ENCODE results near the gene DPEP3. TPM values are rescaled to one million over a fixed set of nuclear protein-coding genes. Genes with fewer than 3 reads are reported as not detected.

DPEP3 gene, protein sequence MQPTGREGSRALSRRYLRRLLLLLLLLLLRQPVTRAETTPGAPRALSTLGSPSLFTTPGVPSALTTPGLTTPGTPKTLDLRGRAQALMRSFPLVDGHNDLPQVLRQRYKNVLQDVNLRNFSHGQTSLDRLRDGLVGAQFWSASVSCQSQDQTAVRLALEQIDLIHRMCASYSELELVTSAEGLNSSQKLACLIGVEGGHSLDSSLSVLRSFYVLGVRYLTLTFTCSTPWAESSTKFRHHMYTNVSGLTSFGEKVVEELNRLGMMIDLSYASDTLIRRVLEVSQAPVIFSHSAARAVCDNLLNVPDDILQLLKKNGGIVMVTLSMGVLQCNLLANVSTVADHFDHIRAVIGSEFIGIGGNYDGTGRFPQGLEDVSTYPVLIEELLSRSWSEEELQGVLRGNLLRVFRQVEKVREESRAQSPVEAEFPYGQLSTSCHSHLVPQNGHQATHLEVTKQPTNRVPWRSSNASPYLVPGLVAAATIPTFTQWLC
- not detected in 2 replicates for total RNA-seq

DNA sequence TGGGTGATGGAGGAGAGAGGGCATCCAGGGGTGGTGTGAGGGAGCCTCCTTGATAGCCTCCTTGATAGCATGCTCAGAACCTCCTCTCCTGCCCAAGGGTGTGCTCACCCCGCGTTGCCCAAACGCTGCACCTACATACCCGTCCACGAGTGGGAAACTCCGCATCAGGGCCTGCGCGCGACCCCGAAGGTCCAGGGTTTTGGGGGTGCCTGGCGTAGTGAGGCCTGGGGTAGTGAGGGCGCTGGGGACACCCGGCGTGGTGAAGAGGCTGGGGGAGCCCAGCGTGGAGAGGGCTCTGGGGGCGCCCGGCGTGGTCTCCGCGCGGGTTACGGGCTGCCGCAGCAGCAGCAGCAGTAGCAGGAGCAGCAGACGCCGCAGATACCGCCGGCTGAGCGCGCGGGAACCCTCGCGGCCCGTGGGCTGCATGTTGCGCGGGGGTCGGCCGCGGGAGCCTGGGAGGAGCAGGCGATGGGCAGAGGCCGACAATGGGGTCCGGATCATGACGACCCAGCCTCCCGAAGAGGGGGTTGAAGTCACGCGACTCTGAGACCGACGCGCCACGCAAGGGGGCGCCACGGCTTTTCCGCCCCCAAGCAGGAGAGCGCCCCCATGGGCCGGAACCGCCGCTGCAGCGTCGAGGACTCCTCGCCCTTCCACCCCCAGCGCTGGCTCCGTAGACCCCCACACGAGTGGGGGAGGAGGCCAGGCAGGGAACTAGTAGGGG lies at the start of gene DPEP3:
Gene DPEP3 (minus strand): TSS at position 545 of the 724 bp plus-strand sequence. CDS start 119 bp downstream, at position 426.

GRCh38 chr16:68022728-68023537 lies 42.6 kb upstream of the DPEP3 start, which contains the start of the genes DDX28 and DUS2:
Gene DDX28, minus strand, starts transcription at chr16:68023232. Its CDS starts 30 bp downstream, at chr16:68023202.
Gene DUS2, plus strand, starts transcription at chr16:68023284. Its CDS starts 14,740 bp downstream, at chr16:68038024.

DNA sequence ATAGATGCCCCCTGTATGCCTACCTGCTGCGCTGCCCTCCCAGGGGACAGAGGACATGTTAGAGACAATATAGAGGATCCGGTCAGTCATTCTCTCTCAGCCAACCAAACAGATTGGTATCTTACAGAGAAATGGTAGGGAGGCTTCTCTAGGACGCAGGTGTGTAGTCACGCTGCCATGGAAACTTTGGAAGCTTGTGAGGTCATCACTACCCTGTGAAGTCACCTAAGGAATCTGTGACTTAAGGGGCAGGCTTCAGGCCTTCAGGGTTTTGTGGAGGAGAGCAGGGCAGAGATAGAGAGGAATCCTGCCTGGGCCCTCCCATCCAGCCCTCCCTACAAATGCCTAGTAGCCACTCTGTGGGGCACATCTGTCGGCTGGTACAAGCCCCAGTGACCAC lies 35.4 kb upstream of the DPEP3 start, which contains the start of gene DPEP2NB:
Gene DPEP2NB (minus strand): TSS at position 231 of the 400 bp plus-strand sequence. CDS start 141 bp downstream, at position 90.

GRCh38 chr16:67998779-67999688 lies 18.7 kb upstream of the DPEP3 start, which contains the start of gene DPEP2:
Gene DPEP2, minus strand, starts transcription at chr16:67999484. Its CDS starts 6,272 bp downstream, at chr16:67993212.

DNA sequence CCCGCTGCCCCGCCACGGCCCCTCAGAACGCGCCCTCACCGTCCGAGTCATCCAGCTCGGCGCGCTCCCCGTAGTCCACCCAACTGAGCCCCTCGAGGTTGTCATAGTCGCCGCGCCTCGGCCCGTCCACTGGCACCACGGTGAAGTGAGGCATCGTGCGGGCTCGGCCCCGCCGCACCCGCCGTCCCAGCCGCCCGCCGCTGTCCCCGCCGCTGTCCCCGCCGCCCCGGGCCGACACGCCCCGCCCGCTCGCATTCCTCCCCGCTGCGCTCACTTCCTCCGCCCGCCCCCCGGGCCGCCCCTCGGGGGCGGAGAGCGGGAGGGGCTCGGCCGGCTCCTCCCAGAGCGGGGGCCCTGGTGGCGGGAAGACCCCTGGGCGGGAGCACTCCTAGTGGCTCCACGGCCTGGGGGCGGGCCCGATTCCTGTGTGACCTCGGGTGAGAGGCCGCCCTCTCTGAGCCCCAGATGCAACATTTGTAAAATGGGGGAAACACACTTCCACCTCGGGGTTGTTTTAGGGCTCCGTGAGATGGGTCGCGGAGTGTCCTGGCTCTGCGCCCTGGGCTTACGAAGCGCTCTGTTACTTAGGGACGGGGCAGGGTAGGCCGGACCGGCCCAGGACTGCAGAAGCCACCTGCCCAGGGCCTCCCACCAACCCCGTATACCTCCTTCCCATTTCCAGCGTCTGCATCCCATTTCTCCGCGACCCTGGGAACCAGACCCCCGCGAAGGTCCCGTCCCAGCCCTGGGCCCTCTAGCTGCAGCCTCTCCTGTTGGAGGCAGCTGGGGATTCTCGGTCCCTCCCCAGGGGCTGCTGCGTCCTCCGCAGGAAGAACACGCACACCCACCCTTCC lies 11.7 kb downstream of the DPEP3 start, which contains the start of gene SLC12A4:
Gene SLC12A4 (minus strand): TSS at position 238 of the 854 bp plus-strand sequence. CDS start 84 bp downstream, at position 154.

GRCh38 chr16:67943619-67944504 lies 36.4 kb downstream of the DPEP3 start, which contains the start of gene LCAT:
Gene LCAT, minus strand, starts transcription at chr16:67944120. Its CDS starts 19 bp downstream, at chr16:67944101.

DNA sequence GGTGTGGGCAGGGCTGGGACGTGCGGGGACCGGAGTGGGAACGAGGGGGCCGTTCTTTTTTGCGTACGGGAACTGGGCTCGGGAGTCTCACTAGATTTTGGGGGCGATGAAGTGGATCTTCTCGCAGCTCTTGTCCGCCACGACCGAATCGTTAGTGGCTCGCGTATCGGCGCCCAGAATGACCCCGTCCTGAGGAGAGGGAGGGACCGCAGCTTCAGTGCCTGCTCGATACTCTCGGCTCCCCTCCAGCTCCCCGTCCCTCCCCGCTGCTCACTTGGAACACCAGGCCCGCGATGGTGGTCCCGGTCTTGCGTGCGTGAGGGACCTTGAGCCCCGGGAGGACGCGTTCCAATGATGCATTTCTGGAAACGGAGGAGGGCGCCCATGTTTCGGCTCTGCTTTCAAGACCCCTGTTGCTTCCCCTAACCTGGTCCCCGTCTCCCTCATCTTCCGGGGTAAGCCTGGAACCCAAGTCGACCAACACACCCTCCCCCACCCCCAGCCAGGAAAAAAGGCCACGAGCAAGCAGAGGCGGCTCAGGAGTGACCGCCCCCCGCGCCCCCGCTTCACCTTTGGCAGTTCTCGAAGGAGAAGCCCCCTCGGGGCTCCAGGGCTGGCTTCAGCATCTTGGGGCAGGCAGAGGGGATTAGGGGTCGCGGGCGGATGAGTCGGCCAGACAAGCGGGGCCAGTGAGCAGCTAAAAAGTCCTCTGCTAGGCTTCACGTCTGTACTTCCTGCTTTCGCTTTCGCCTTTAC lies 44.0 kb downstream of the DPEP3 start, which contains the start of gene PSMB10:
Gene PSMB10 (minus strand): TSS at position 727 of the 756 bp plus-strand sequence. CDS start 101 bp downstream, at position 626.

DNA sequence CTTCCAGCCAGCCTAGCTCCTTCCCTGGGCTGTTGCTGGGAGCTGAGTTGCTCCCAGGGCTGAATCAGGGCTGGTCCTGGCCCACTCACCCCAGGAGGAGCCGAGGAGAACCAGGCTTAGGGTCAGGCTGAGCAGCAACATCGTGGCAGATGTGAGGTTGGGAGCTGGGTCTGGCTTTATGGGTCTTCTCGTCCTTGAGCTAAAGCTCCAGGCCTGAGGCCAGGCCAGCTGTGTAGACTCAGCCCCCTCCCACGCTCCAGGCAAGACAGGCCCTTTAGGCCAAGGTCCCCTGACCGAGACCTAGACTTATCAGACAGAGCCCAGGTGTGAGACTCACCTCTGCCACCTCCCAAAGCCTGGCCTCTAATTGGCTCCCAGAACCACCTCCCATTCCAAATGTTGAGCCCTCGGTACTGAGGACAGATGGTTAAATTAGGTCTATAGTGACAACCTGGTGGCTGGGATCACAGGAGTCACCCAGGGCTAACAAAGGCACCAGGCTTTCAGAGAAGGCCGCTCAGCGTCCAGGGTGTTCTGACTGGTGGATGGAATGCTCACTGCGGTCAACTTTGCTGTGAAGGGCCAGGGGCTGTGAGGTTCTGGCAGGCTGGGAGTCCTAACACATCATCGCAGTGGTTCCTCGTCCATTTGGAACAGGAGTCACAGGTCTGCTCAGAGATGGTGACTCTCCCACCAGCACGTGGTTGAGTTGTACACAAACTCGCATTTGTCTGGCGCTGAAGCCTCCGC lies 48.4 kb downstream of the DPEP3 start, which contains the start of gene CTRL:
Gene CTRL (minus strand): TSS at position 151 of the 750 bp plus-strand sequence. CDS start 10 bp downstream, at position 141.

Other genes with a start within 250 kb of the DPEP3 start
- gene RANBP10, start 173.9 kb downstream of the DPEP3 start, total RNA-seq = 5.7 and 6.9 TPM in 2 replicates
- 0.16 and 0.26 TPM in 2 replicates for gene TSNAXIP1, start 173.6 kb downstream of the DPEP3 start, total RNA-seq
- gene THAP11, start 138.2 kb downstream of the DPEP3 start, total RNA-seq = 35.8 and 51.5 TPM in 2 replicates
- 68.6 and 265 TPM in 2 replicates for gene NUTF2, start 133.6 kb downstream of the DPEP3 start, total RNA-seq
- gene CENPT, start 132.8 kb downstream of the DPEP3 start, total RNA-seq = 22.6 and 29.6 TPM in 2 replicates
- 41.2 and 50.0 TPM in 2 replicates for gene EDC4, start 107.4 kb downstream of the DPEP3 start, total RNA-seq
- gene NRN1L, start 95.6 kb downstream of the DPEP3 start, total RNA-seq = 0.96 TPM in 1 of 2 replicates, not detected in the other
- gene PSKH1, start 87.2 kb downstream of the DPEP3 start, total RNA-seq = 9.4 and 23.6 TPM in 2 replicates
- gene CTRL, start 48.6 kb downstream of the DPEP3 start, total RNA-seq = 0.26 and 0.80 TPM in 2 replicates
- 19.2 and 58.4 TPM in 2 replicates for gene PSMB10, start 43.6 kb downstream of the DPEP3 start, total RNA-seq
- gene LCAT, start 36.4 kb downstream of the DPEP3 start, total RNA-seq = 4.4 and 12.6 TPM in 2 replicates
- 52.0 and 63.9 TPM in 2 replicates for gene SLC12A4, start 11.9 kb downstream of the DPEP3 start, total RNA-seq
- gene DPEP2, start 19.0 kb upstream of the DPEP3 start, total RNA-seq = not detected in 2 replicates
- gene DPEP2NB, start 35.4 kb upstream of the DPEP3 start, total RNA-seq = not detected in 2 replicates
- gene DDX28, start 42.7 kb upstream of the DPEP3 start, total RNA-seq = 9.1 and 9.9 TPM in 2 replicates
- 13.7 and 16.3 TPM in 2 replicates for gene DUS2, start 42.8 kb upstream of the DPEP3 start, total RNA-seq
- gene NFATC3, start 104.9 kb upstream of the DPEP3 start, total RNA-seq = 15.5 and 26.1 TPM in 2 replicates